Prostate gland (tissue), 2 donors: ENCODE results near the gene CLNK. TPM values are rescaled to one million over a fixed set of nuclear protein-coding genes. Genes with fewer than 3 reads are reported as not detected.

Experiments used
- DNase-seq: peaks from one replicate; pipeline ENCODE4 v3.0.0-alpha.2; 2019; ENCODE audit warnings: low spot score
- H3K27ac ChIP-seq, 2 donors: fragments of 200-600 bp; sonication (generic); 2 replicates each; pipeline ENCODE4 v1.5.1; 2017 to 2019
- H3K27me3 ChIP-seq: fragments of 200-600 bp; sonication (generic); replicated peaks from 2 replicates; pipeline ENCODE4 v1.5.1; 2019; ENCODE audit not compliant: insufficient read depth
- H3K36me3 ChIP-seq, 2 donors: fragments of 200-600 bp; sonication (generic); 1 replicate in 1 of 2; 2 replicates in 1 of 2; pipeline versions ENCODE4 v1.5.1 to v1.8.1; 2017 to 2019
- H3K4me1 ChIP-seq: fragments of 200-600 bp; sonication (generic); replicated peaks from 2 replicates; pipeline ENCODE4 v1.5.1; 2019
- H3K4me3 ChIP-seq, 2 donors: fragments of 200-600 bp; sonication (generic); 2 replicates each; pipeline ENCODE4 v1.5.1; 2017 to 2019
- H3K9me3 ChIP-seq: fragments of 200-600 bp; sonication (generic); 2 replicates; pipeline ENCODE4 v1.5.1; 2017
- CTCF ChIP-seq, 4 experiments: fragments of 200-600 bp in 2 of 4; fragments of 450-650 bp in 2 of 4; sonication (generic) in 2 of 4; IDR thresholded peaks; 1 replicate in 3 of 4; 2 replicates in 1 of 4; pipeline ENCODE4 v1.5.1; 2016 to 2019; ENCODE audit warnings: antibody characterized with exemption in 4 of 4, mild to moderate bottlenecking in 2 of 4, moderate library complexity in 2 of 4
- POLR2A ChIP-seq: fragments of 450-650 bp; IDR thresholded peaks from one replicate; pipeline ENCODE4 v1.6.1; 2016; ENCODE audit warnings: antibody characterized with exemption, mild to moderate bottlenecking
- POLR2AphosphoS5 ChIP-seq: sonication (generic); formaldehyde crosslinking; IDR thresholded peaks from one replicate; pipeline ENCODE4 v1.6.1; 2017; ENCODE audit warnings: antibody characterized with exemption
- WGBS: methylation state at CpG from one replicate; pipeline ENCODE4 v1.1.5; 2018; 5-methylcytosine and 5-hydroxymethylcytosine counted together
- intact Hi-C: fragments of 100-400 bp; cut with DNase I; formaldehyde crosslinking; loops from one replicate; pipeline ENCODE4 v1.14.2; 2022
- total RNA-seq, 2 donors: library from RNA; depleted of rRNA; stranded (reverse); fragments of >200 nt; gene quantifications; one replicate each; pipeline ENCODE4 v1.1.0, GENCODE V29; 2016

Gene CLNK
- total RNA-seq, 2 donors from 2014 or later: not detected

- Histone ChIP-seq H3K27me3 (no peaks in the 10 kb centered on the region), H3K9me3 (no peaks in the 10 kb centered on the region), H3K27ac (peak overlapping the region; percentile 55 to 68), H3K4me3 (no peak overlapping the region), H3K36me3 (no peaks in the 10 kb centered on the region), H3K4me1 (peaks cover 6% of the 10 kb centered on the region)
- WGBS: 10% methylated on average over 11 of the region's 11 CpGs
- TF ChIP-seq POLR2AphosphoS5: peak; percentile 93
- TF ChIP-seq POLR2A: no peak
- no peak for TF ChIP-seq CTCF (IDR thresholded peaks at IDR 0.05)
- intact Hi-C loops: no loop called here
- peak; percentile 79 for DNase-seq
These were observed 154.3 kb downstream of the CLNK start for GRCh38 chr4:10530137-10530786.

- intact Hi-C loops: no loop called here
- Histone ChIP-seq H3K27me3 (no peaks in the 10 kb centered on the region), H3K4me1 (peaks cover 6% of the 10 kb centered on the region), H3K4me3 (no peak overlapping the region), H3K9me3 (no peaks in the 10 kb centered on the region), H3K36me3 (no peaks in the 10 kb centered on the region), H3K27ac (peak overlapping the region; percentile 55 to 68)
- no peak for DNase-seq
- WGBS: 21% methylated on average over 2 of the region's 2 CpGs
- TF ChIP-seq CTCF (IDR thresholded peaks at IDR 0.05) (no peak), POLR2AphosphoS5 (peak; percentile 26)
These were observed 155.1 kb downstream of the CLNK start for GRCh38 chr4:10529291-10530136.

- Histone ChIP-seq H3K4me1 (peaks cover 6% of the 10 kb centered on the region), H3K9me3 (no peaks in the 10 kb centered on the region), H3K27ac (no peak overlapping the region), H3K27me3 (no peaks in the 10 kb centered on the region), H3K36me3 (no peaks in the 10 kb centered on the region), H3K4me3 (no peak overlapping the region)
- no peak for DNase-seq
- intact Hi-C loops: no loop called here
- TF ChIP-seq CTCF (IDR thresholded peaks at IDR 0.05) (no peak), POLR2A (no peak), POLR2AphosphoS5 (no peak)
- 85% methylated on average over 3 of the region's 3 CpGs for WGBS
These were observed 157.1 kb downstream of the CLNK start for GRCh38 chr4:10527438-10527837.

GRCh38 chr4:10526429-10527222 lies 157.9 kb downstream of the CLNK start:
- peak; percentile 50 for DNase-seq
- H3K4me1 ChIP-seq: peaks cover 6% of the 10 kb centered on the region
- 49% methylated on average over 12 of the region's 12 CpGs for WGBS
- no peaks in the 10 kb centered on the region for H3K9me3 ChIP-seq
- no peak for TF ChIP-seq CTCF (IDR thresholded peaks at IDR 0.05)
- TF ChIP-seq POLR2AphosphoS5: peak; percentile 68
- no peak overlapping the region for H3K27ac ChIP-seq
- H3K27me3 ChIP-seq: no peaks in the 10 kb centered on the region
- intact Hi-C loops: no loop called here
- no peaks in the 10 kb centered on the region for H3K36me3 ChIP-seq
- H3K4me3 ChIP-seq: no peak overlapping the region
